H1 (cell line): ENCODE results near the gene TIMP1. TPM values are rescaled to one million over a fixed set of nuclear protein-coding genes. Genes with fewer than 3 reads are reported as not detected.

ENCODE experiments used
- CTCF ChIA-PET: fragments of 300-600 bp; sonication (Branson Sonifier 250); formaldehyde crosslinking; loops from one replicate; lab custom pipeline; 2021; ENCODE audit not compliant: partially characterized antibody; lab: Charles Lee
- POLR2A ChIA-PET: fragments of 300-600 bp; sonication (Branson Sonifier 250); formaldehyde crosslinking; loops from one replicate; lab custom pipeline; 2021; ENCODE audit warnings: inconsistent platforms; ENCODE audit not compliant: partially characterized antibody; lab: Charles Lee
- DNase-seq, 2 experiments: peaks; one replicate each; pipeline versions ENCODE4 v3.0.0 to v3.0.0-alpha.2; 2010 to 2022; ENCODE audit warnings: low spot score in 2 of 2, low read depth in 1 of 2, mixed read lengths in 1 of 2
- FAIRE-seq: peaks from 2 replicates; lab custom pipeline; 2011; peaks lifted over from hg19 to GRCh38; lab: Jason Lieb, UNC
- H2AFZ ChIP-seq: 2 replicates; pipeline ENCODE4 v1.8.1; 2012; ENCODE audit warnings: low read length, inconsistent platforms
- H2AK5ac ChIP-seq: 2 replicates; pipeline ENCODE4 v1.6.1; 2013; ENCODE audit warnings: low read depth, low read length
- H2BK120ac ChIP-seq: replicated peaks from 2 replicates; pipeline ENCODE3; 2013; ENCODE audit warnings: low read depth, low read length, inconsistent platforms
- H2BK12ac ChIP-seq: 2 replicates; pipeline ENCODE4 v1.6.1; 2013; ENCODE audit warnings: low read depth, low read length
- H2BK15ac ChIP-seq: 2 replicates; pipeline ENCODE4 v1.6.1; 2013; ENCODE audit warnings: low read length
- H2BK20ac ChIP-seq: 2 replicates; pipeline ENCODE4 v1.6.1; 2013; ENCODE audit warnings: low read length
- H2BK5ac ChIP-seq: 2 replicates; pipeline ENCODE4 v1.6.1; 2013; ENCODE audit warnings: low read depth, low read length
- H3K14ac ChIP-seq: 2 replicates; pipeline ENCODE4 v1.6.1; 2013; ENCODE audit warnings: inconsistent platforms; ENCODE audit not compliant: insufficient read length
- H3K18ac ChIP-seq: 2 replicates; pipeline ENCODE4 v1.6.1; 2013; ENCODE audit warnings: low read length; ENCODE audit errors: extremely low read depth
- H3K23ac ChIP-seq: 2 replicates; pipeline ENCODE4 v1.6.1; 2013; ENCODE audit warnings: inconsistent platforms; ENCODE audit not compliant: insufficient read length
- H3K23me2 ChIP-seq: 2 replicates; pipeline ENCODE4 v1.6.1; 2013; ENCODE audit warnings: low read depth, low read length
- H3K27ac ChIP-seq: 2 replicates; pipeline ENCODE4 v1.6.1; 2011; ENCODE audit warnings: low read depth, low read length, inconsistent platforms
- H3K27me3 ChIP-seq, 4 experiments: replicated peaks in 1 of 4; 1 replicate in 1 of 4; 2 replicates in 3 of 4; pipeline versions ENCODE4 v1.6.1 to v1.8.1; 2011 to 2013; ENCODE audit warnings: low read length in 3 of 4, mild to moderate bottlenecking in 3 of 4, inconsistent platforms in 2 of 4, mixed read lengths in 2 of 4, moderate library complexity in 1 of 4; ENCODE audit not compliant: control insufficient read depth in 3 of 4, insufficient read depth in 3 of 4; ENCODE audit errors: extremely low read depth in 1 of 4
- H3K36me3 ChIP-seq, 4 experiments: 2 replicates each; pipeline versions ENCODE4 v1.6.1 to v1.8.1; 2011 to 2013; ENCODE audit warnings: mild to moderate bottlenecking in 4 of 4, low read length in 3 of 4, moderate library complexity in 2 of 4, control low read depth in 1 of 4, inconsistent platforms in 1 of 4; ENCODE audit not compliant: insufficient read depth in 4 of 4, control insufficient read depth in 2 of 4
- H3K4ac ChIP-seq: replicated peaks from 2 replicates; pipeline ENCODE3; 2013; ENCODE audit warnings: low read length, low read depth, mixed read lengths, inconsistent platforms; ENCODE audit not compliant: insufficient read length
- H3K4me1 ChIP-seq, 4 experiments: replicated peaks in 1 of 4; 1 replicate in 1 of 4; 2 replicates in 3 of 4; pipeline versions ENCODE4 v1.6.1 to v1.8.1; 2011 to 2013; ENCODE audit warnings: low read length in 3 of 4, inconsistent platforms in 2 of 4, mixed read lengths in 1 of 4; ENCODE audit not compliant: insufficient read depth in 4 of 4, control insufficient read depth in 3 of 4
- H3K4me2 ChIP-seq, 2 experiments: 2 replicates each; pipeline versions ENCODE4 v1.6.1 to v1.8.1; 2011 to 2013; ENCODE audit warnings: low read depth in 2 of 2, low read length in 2 of 2, control low read depth in 1 of 2, inconsistent platforms in 1 of 2, mild to moderate bottlenecking in 1 of 2; ENCODE audit not compliant: insufficient read depth in 1 of 2
- H3K4me3 ChIP-seq, 4 experiments: fragments of 200-600, 300-600 bp in 1 of 4; sonication (generic), shearing (Covaris generic), sonication (Bioruptor Twin) in 1 of 4; 2 replicates each; pipeline versions ENCODE4 v1.5.1 to v1.8.1; 2011 to 2016; ENCODE audit warnings: low read length in 4 of 4, low read depth in 3 of 4, control low read depth in 2 of 4, inconsistent platforms in 2 of 4, mild to moderate bottlenecking in 2 of 4, mixed read lengths in 1 of 4, moderate library complexity in 1 of 4; ENCODE audit not compliant: insufficient read depth in 2 of 4; ENCODE audit errors: extremely low read depth in 1 of 4
- H3K56ac ChIP-seq: replicated peaks from 2 replicates; pipeline ENCODE3; 2013; ENCODE audit warnings: low read depth, mild to moderate bottlenecking, mixed read lengths, low read length, inconsistent platforms; ENCODE audit not compliant: insufficient read length
- H3K79me1 ChIP-seq: 2 replicates; pipeline ENCODE4 v1.6.1; 2013; ENCODE audit warnings: low read depth, low read length, control low read depth
- H3K79me2 ChIP-seq, 2 experiments: 2 replicates each; pipeline versions ENCODE4 v1.6.1 to v1.8.1; 2012 to 2013; ENCODE audit warnings: low read length in 2 of 2, mild to moderate bottlenecking in 2 of 2, inconsistent platforms in 1 of 2; ENCODE audit not compliant: insufficient read depth in 2 of 2, control insufficient read depth in 1 of 2
- H3K9ac ChIP-seq, 4 experiments: replicated peaks in 1 of 4; 1 replicate in 1 of 4; 2 replicates in 3 of 4; pipeline versions ENCODE4 v1.6.1 to v1.8.1; 2011 to 2013; ENCODE audit warnings: low read depth in 3 of 4, low read length in 3 of 4, control low read depth in 2 of 4, mild to moderate bottlenecking in 2 of 4, moderate library complexity in 2 of 4, inconsistent platforms in 1 of 4; ENCODE audit errors: extremely low read depth in 1 of 4
- H3K9me3 ChIP-seq, 2 experiments: 2 replicates each; pipeline versions ENCODE4 v1.6.1 to v1.8.1; 2012 to 2013; ENCODE audit warnings: mild to moderate bottlenecking in 2 of 2, moderate library complexity in 2 of 2, control low read depth in 1 of 2, inconsistent platforms in 1 of 2, low read depth in 1 of 2, low read length in 1 of 2, mixed read lengths in 1 of 2; ENCODE audit not compliant: insufficient read depth in 2 of 2
- H4K20me1 ChIP-seq, 2 experiments: replicated peaks in 1 of 2; 2 replicates each; pipeline versions ENCODE3 to v1.8.1; 2011 to 2013; ENCODE audit warnings: inconsistent platforms in 2 of 2, low read length in 2 of 2, mild to moderate bottlenecking in 1 of 2; ENCODE audit not compliant: insufficient read depth in 2 of 2, control insufficient read depth in 1 of 2
- H4K5ac ChIP-seq: 2 replicates; pipeline ENCODE4 v1.6.1; 2013; ENCODE audit warnings: low read length, low read depth, mixed read lengths, inconsistent platforms; ENCODE audit not compliant: insufficient read length
- H4K8ac ChIP-seq: 2 replicates; pipeline ENCODE4 v1.8.0; 2013; ENCODE audit warnings: mild to moderate bottlenecking, moderate library complexity, low read length, inconsistent platforms; ENCODE audit not compliant: insufficient read depth; ENCODE audit errors: extremely low read depth
- H4K91ac ChIP-seq: replicated peaks from 2 replicates; pipeline ENCODE3; 2013; ENCODE audit warnings: low read length, mixed read lengths, inconsistent platforms; ENCODE audit not compliant: insufficient read length
- HDAC2 ChIP-seq, 2 experiments: fragments of 300-600 bp in 1 of 2; sonication (generic) in 1 of 2; IDR thresholded peaks; 2 replicates each; pipeline ENCODE4 v1.6.1; 2011 to 2012; ENCODE audit warnings: low read depth in 2 of 2, low read length in 2 of 2, mild to moderate bottlenecking in 2 of 2, moderate library complexity in 2 of 2, borderline replicate concordance in 1 of 2, inconsistent platforms in 1 of 2
- RAD21 ChIP-seq, 2 experiments: IDR thresholded peaks in 1 of 2; conservative IDR thresholded peaks in 1 of 2; 2 replicates each; pipeline ENCODE4 v1.6.1; 2011; ENCODE audit warnings: low read depth in 2 of 2, low read length in 2 of 2, improper control_type of control experiment in 1 of 2, inconsistent platforms in 1 of 2, mild to moderate bottlenecking in 1 of 2, moderate library complexity in 1 of 2
- SP1 ChIP-seq: IDR thresholded peaks from 2 replicates; pipeline ENCODE4 v1.6.1; 2011; ENCODE audit warnings: low read depth, low read length
- TAF7 ChIP-seq: optimal IDR thresholded peaks from 2 replicates; pipeline ENCODE3; 2011; ENCODE audit warnings: low read depth, mild to moderate bottlenecking, inconsistent platforms, low read length, moderate library complexity, borderline replicate concordance
- TEAD4 ChIP-seq: IDR thresholded peaks from 2 replicates; pipeline ENCODE4 v1.6.1; 2012; ENCODE audit warnings: low read depth, low read length, inconsistent platforms, mixed read lengths
- WGBS, 2 experiments: shearing (Covaris generic) in 1 of 2; methylation state at CpG; one replicate each; pipeline versions ENCODE4 v1.1.6 to v1.1.7; 2013 to 2015; ENCODE audit warnings: low lambda C conversion rate in 2 of 2, mixed read lengths in 2 of 2, inconsistent platforms in 1 of 2, low coverage in 1 of 2, missing lambda C conversion rate in 1 of 2; ENCODE audit not compliant: insufficient replicate concordance in 2 of 2, insufficient coverage in 1 of 2, insufficient read length in 1 of 2; ENCODE audit errors: extremely low coverage in 1 of 2, missing lambda C conversion rate in 1 of 2; 5-methylcytosine and 5-hydroxymethylcytosine counted together
- polyA plus RNA-seq, 7 experiments: library from polyadenylated mRNA; depleted of rRNA in 3 of 7; stranded (reverse) in 5 of 7; unstranded in 2 of 7; fragments of >200 nt in 5 of 7; fragments of 200-250 nt in 2 of 7; gene quantifications; 1 replicate in 5 of 7; 2 replicates in 1 of 7; 4 replicates in 1 of 7; pipeline versions ENCODE4 v1.2.1 to v1.2.3, GENCODE V29; 2011 to 2013; ENCODE audit warnings: missing spikeins in 2 of 7, mixed read lengths in 2 of 7
- total RNA-seq: library from RNA; stranded (reverse); fragmentation: NEBNext Ultra II Directional; extraction: Animal tissue kit (Norgen Biotek cat#: 25700); gene quantifications from 2 replicates; pipeline ENCODE4 v1.2.1, GENCODE V29; 2021

Gene TIMP1
- total and polyA plus RNA-seq, 2 of the 8 experiments (the other 6 are each of a cell fraction or from before 2014, with no cell fraction given): 58.6 to 142 TPM

GRCh38 chrX:47585273-47585672 is 3.0 kb downstream of the TIMP1 start:
- H2BK120ac ChIP-seq: no peak overlapping the region
- no peaks in the 10 kb centered on the region; the same call in 1 of the 2 replicates for H3K23me2 ChIP-seq
- FAIRE-seq: no peak
- no peaks in the 10 kb centered on the region for H3K9me3 ChIP-seq
- TF ChIP-seq HDAC2 (IDR thresholded peaks at IDR 0.05; ENCODE audit: borderline replicate concordance in 1 of 2, low read depth in 2 of 2, low read length in 2 of 2) (no peak), RAD21 (IDR thresholded peaks at IDR 0.05 in 1 of 2, conservative IDR thresholded peaks at IDR 0.05 in 1 of 2; ENCODE audit: low read depth in 2 of 2, low read length in 2 of 2) (peak in 1 of 2 experiments; percentile 20; a peak in 1 of 4 replicates), TEAD4 (no peak), TAF7 (no peak), SP1 (no peak)
- no peak for DNase-seq
- H2AFZ ChIP-seq: no peak overlapping the region
- H3K79me2 ChIP-seq: no peaks in the 10 kb centered on the region
- H3K18ac ChIP-seq: no peak overlapping the region
- no peak overlapping the region for H3K27ac ChIP-seq
- no peak overlapping the region for H2BK12ac ChIP-seq
- no peak overlapping the region for H3K56ac ChIP-seq
- H3K14ac ChIP-seq: no peak overlapping the region
- H3K4me2 ChIP-seq: no peak overlapping the region
- 70% methylated on average over 11 of the region's 16 CpGs; no CpG with 5 or more reads in 1 of the 2 experiments for WGBS, 2 experiments
- no peaks in the 10 kb centered on the region; a peak in 1 of 8 replicates for H3K36me3 ChIP-seq
- H3K4me3 ChIP-seq: no peak overlapping the region
- H2AK5ac ChIP-seq: no peak overlapping the region
- H4K20me1 ChIP-seq: no peaks in the 10 kb centered on the region
- no peak overlapping the region for H2BK20ac ChIP-seq
- ChIA-PET CTCF (interaction anchor here (0.8 to 1.5 kb wide), 3 partner anchors 44 to 165 kb away, joined by 3 to 4 read pairs (median 3); no protein-coding TSS in a partner anchor), POLR2A (interaction anchor here (0.7 to 0.8 kb wide), 2 partner anchors 12 to 43 kb away, joined by 3 to 5 read pairs; no protein-coding TSS in a partner anchor)
- H3K4me1 ChIP-seq: peaks cover 0 to 3% (median 2%) of the 10 kb centered on the region in 4 experiments; a peak in 2 of 7 replicates
- no peaks in the 10 kb centered on the region for H3K27me3 ChIP-seq
- no peak overlapping the region for H4K91ac ChIP-seq
- no peak overlapping the region for H3K4ac ChIP-seq
- H3K79me1 ChIP-seq: no peaks in the 10 kb centered on the region
- H2BK5ac ChIP-seq: no peak overlapping the region
- H2BK15ac ChIP-seq: no peak overlapping the region
- no peak overlapping the region for H4K8ac ChIP-seq
- H4K5ac ChIP-seq: no peak overlapping the region
- no peak overlapping the region for H3K9ac ChIP-seq
- H3K23ac ChIP-seq: no peak overlapping the region
